ENCODE data around the gene KRTAP10-2.

- TF ChIP-seq ATF2 (tag by site-specific recombination; IDR thresholded peaks at IDR 0.05; ENCODE audit: low read depth) (no peak), ZNF174 (tag by site-specific recombination; IDR thresholded peaks at IDR 0.05) (no peak), TRIM28 (IDR thresholded peaks at IDR 0.05; ENCODE audit: borderline replicate concordance, low read length) (no peak), CTCF (tag by site-specific recombination; IDR thresholded peaks at IDR 0.05) (no peak), ZNF785 (tag by site-specific recombination; IDR thresholded peaks at IDR 0.05) (no peak), ZIC2 (tag by site-specific recombination; IDR thresholded peaks at IDR 0.05) (no peak), ZNF155 (tag by site-specific recombination; IDR thresholded peaks at IDR 0.05) (no peak), ZNF10 (tag by site-specific recombination; IDR thresholded peaks at IDR 0.05) (no peak), ZNF621 (tag by site-specific recombination; IDR thresholded peaks at IDR 0.05) (no peak), ZBTB6 (tag by site-specific recombination; IDR thresholded peaks at IDR 0.05) (no peak), ZBTB26 (tag by site-specific recombination; optimal IDR thresholded peaks at IDR 0.05) (no peak)
Observed at GRCh38 chr21:44518686-44519085, 32.6 kb downstream of the KRTAP10-2 start.

All from HEK293 (cell line).